Astrocyte (in vitro differentiated cells and primary cell): ENCODE results near the gene PLCG2.

ENCODE experiments used
- EZH2 ChIP-seq: IDR thresholded peaks from 2 replicates; pipeline ENCODE4 v1.6.1; 2012; ENCODE audit warnings: mild to moderate bottlenecking, low read length, inconsistent platforms; ENCODE audit not compliant: insufficient read depth
- TF ChIP-seq, protein P1 (sequence below): IDR thresholded peaks from 2 replicates; pipeline ENCODE4 v1.5.1; 2011; ENCODE audit warnings: low read depth, mild to moderate bottlenecking, inconsistent platforms, low read length, moderate library complexity; ENCODE audit not compliant: insufficient read depth

DNA sequence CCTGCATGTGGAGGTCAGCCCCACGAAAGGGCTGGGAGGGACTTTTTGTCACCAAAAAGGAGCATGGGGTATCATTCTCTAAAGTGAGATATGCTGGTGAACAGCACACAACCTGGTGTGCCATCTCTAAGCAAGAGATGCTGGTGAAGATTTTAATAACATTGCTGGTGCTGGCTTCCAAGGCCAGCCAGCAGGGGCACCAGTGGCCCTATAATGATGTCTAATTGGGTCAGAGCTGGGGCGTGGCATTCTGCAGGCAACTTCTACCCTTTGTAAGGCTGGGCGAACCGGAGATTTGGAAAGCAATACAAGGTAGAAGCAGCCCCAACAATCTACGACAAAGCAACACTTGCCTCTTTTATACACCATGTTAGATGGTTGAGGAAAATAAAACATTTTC is 215.4 kb downstream of the PLCG2 start:
- TF ChIP-seq EZH2, result no peak
- TF ChIP-seq, protein P1, sequence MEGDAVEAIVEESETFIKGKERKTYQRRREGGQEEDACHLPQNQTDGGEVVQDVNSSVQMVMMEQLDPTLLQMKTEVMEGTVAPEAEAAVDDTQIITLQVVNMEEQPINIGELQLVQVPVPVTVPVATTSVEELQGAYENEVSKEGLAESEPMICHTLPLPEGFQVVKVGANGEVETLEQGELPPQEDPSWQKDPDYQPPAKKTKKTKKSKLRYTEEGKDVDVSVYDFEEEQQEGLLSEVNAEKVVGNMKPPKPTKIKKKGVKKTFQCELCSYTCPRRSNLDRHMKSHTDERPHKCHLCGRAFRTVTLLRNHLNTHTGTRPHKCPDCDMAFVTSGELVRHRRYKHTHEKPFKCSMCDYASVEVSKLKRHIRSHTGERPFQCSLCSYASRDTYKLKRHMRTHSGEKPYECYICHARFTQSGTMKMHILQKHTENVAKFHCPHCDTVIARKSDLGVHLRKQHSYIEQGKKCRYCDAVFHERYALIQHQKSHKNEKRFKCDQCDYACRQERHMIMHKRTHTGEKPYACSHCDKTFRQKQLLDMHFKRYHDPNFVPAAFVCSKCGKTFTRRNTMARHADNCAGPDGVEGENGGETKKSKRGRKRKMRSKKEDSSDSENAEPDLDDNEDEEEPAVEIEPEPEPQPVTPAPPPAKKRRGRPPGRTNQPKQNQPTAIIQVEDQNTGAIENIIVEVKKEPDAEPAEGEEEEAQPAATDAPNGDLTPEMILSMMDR, result no peak
